HEK293T (cell line): ENCODE measurements around the gene DDX55.

ENCODE experiments used
- CTCF ChIA-PET: fragments of 350-600 bp; formaldehyde crosslinking; extraction: SDS; loops from one replicate; lab custom pipeline; 2021; ENCODE audit warnings: antibody characterized with exemption, inconsistent platforms; lab: Yijun Ruan, JAX
- POLR2A ChIA-PET: fragments of 350-600 bp; formaldehyde crosslinking; extraction: SDS; loops from one replicate; lab custom pipeline; 2020; ENCODE audit warnings: antibody characterized with exemption, inconsistent platforms; lab: Yijun Ruan, JAX
- DNase-seq: peaks from one replicate; pipeline ENCODE4 v3.0.0; 2012; ENCODE audit warnings: mixed read lengths; ENCODE audit errors: extremely low spot score
- ARNT ChIP-seq: fragments of 450-650 bp; IDR thresholded peaks from 2 replicates; pipeline ENCODE4 v1.6.1; 2017; ENCODE audit warnings: mild to moderate bottlenecking
- BHLHE40 ChIP-seq: fragments of 450-650 bp; IDR thresholded peaks from 2 replicates; pipeline ENCODE4 v1.6.1; 2016; ENCODE audit warnings: mild to moderate bottlenecking, moderate library complexity, borderline replicate concordance
- CTBP1 ChIP-seq: fragments of 450-650 bp; IDR thresholded peaks from 2 replicates; pipeline ENCODE4 v1.6.1; 2016; ENCODE audit warnings: borderline replicate concordance
- ELF4 ChIP-seq: fragments of 450-650 bp; IDR thresholded peaks from 2 replicates; pipeline ENCODE4 v1.6.1; 2017; ENCODE audit warnings: antibody characterized with exemption
- FOXA1 ChIP-seq: fragments of 450-650 bp; IDR thresholded peaks from 2 replicates; pipeline ENCODE4 v1.6.1; 2016; ENCODE audit warnings: mild to moderate bottlenecking
- FOXK2 ChIP-seq: fragments of 450-650 bp; IDR thresholded peaks from 2 replicates; pipeline ENCODE4 v1.6.1; 2016; ENCODE audit warnings: mild to moderate bottlenecking
- FOXM1 ChIP-seq: fragments of 450-650 bp; IDR thresholded peaks from 2 replicates; pipeline ENCODE4 v1.6.1; 2017; ENCODE audit warnings: mild to moderate bottlenecking, borderline replicate concordance
- HDGF ChIP-seq: fragments of 450-650 bp; IDR thresholded peaks from 2 replicates; pipeline ENCODE4 v1.6.1; 2017; ENCODE audit warnings: antibody characterized with exemption, borderline replicate concordance
- L3MBTL2 ChIP-seq: fragments of 450-650 bp; conservative IDR thresholded peaks from 2 replicates; pipeline ENCODE4 v1.6.1; 2016; ENCODE audit warnings: mild to moderate bottlenecking
- LEF1 ChIP-seq: fragments of 450-650 bp; IDR thresholded peaks from 2 replicates; pipeline ENCODE4 v1.6.1; 2017; ENCODE audit warnings: mild to moderate bottlenecking, borderline replicate concordance
- NFRKB ChIP-seq: fragments of 450-650 bp; IDR thresholded peaks from 2 replicates; pipeline ENCODE4 v1.6.1; 2016; ENCODE audit warnings: mild to moderate bottlenecking, moderate library complexity
- PKNOX1 ChIP-seq: fragments of 450-650 bp; IDR thresholded peaks from 2 replicates; pipeline ENCODE4 v1.6.1; 2016
- SP1 ChIP-seq: fragments of 450-650 bp; IDR thresholded peaks from 2 replicates; pipeline ENCODE4 v1.6.1; 2017
- SUZ12 ChIP-seq: fragments of 450-650 bp; IDR thresholded peaks from 2 replicates; pipeline ENCODE4 v1.6.1; 2016; ENCODE audit warnings: mild to moderate bottlenecking
- TARDBP ChIP-seq: fragments of 450-650 bp; IDR thresholded peaks from 2 replicates; pipeline ENCODE4 v1.6.1; 2016
- ZNF384 ChIP-seq: fragments of 450-650 bp; IDR thresholded peaks from 2 replicates; pipeline ENCODE4 v1.6.1; 2016

Gene DDX55

GRCh38 chr12:123645878-123646277 is 44.0 kb downstream of the DDX55 start:
- POLR2A ChIA-PET, result no interaction called here
- no peak for DNase-seq

DNA sequence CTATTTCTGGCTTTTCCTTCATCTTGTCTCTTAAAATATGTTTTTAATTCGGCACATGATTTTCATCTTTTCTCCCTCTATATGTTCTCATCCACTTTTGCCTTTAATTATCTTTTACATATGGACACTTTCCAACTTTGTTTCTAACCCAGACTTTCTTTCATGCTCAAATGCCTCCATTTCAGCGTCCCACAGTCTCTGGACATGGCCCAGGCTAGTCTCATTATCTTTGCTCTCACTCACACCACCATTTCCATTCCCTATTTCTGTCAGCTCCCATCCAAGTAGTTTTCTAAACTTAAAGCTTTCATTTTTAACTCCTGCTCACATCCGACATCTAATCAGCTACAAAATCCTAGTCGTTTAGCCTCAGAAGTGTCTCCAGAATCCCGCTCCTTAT is 46.5 kb downstream of the DDX55 start:
- ChIA-PET POLR2A (no interaction called here), CTCF (no interaction called here)
- TF ChIP-seq ELF4 (no peak), TARDBP (no peak), SP1 (no peak), FOXM1 (no peak), LEF1 (no peak), SUZ12 (no peak), FOXK2 (no peak), HDGF (no peak), PKNOX1 (no peak), L3MBTL2 (no peak), BHLHE40 (no peak), CTBP1 (no peak)
- no peak for DNase-seq

More at GRCh38 chr12:123645878-123646277, 44.0 kb downstream of the DDX55 start:
- TF ChIP-seq FOXK2, result no peak
- no peak for TF ChIP-seq BHLHE40
- CTCF ChIA-PET, result interaction anchor here (0.6 kb wide), 1 partner anchor 219 kb away, joined by 4 read pairs; no protein-coding TSS in a partner anchor

- TF ChIP-seq ZNF384 (no peak), TARDBP (peak; percentile 11; the same call in 1 of the 2 replicates)
- DNase-seq, result no peak
- CTCF ChIA-PET, result no interaction called here
- POLR2A ChIA-PET, result no interaction called here
Measured at GRCh38 chr12:123654129-123654701, 52.3 kb downstream of the DDX55 start.

DNA sequence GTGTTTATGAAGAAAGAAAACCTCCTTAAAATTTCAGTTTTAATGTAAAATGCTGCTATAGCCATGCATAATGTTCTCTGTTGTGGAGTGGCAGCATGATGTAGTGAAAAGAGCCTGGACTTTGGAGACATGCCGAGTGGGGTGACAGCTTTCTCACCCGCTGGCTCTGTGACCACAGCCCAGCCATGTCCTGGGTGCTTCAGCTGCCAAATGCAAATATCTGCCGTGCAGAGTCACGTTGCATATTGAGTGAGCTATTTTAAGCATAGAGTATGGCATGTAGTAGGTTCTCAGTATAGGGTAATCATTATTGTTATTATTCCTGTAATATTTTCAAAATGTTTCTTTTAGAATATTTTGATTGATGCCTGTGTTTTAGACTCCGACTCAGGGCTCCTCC is 53.5 kb downstream of the DDX55 start:
- TF ChIP-seq ZNF384, result no peak
- no peak for TF ChIP-seq SUZ12
- no peak for TF ChIP-seq FOXA1
- no peak for TF ChIP-seq SP1
- no peak for TF ChIP-seq FOXK2
- TF ChIP-seq HDGF, result no peak
- no peak for TF ChIP-seq TARDBP
- no peak for TF ChIP-seq PKNOX1
- no peak for TF ChIP-seq ARNT
- no peak for TF ChIP-seq CTBP1
- TF ChIP-seq FOXM1, result no peak
- TF ChIP-seq NFRKB, result no peak
- TF ChIP-seq LEF1, result no peak
- no peak for TF ChIP-seq BHLHE40
- TF ChIP-seq ELF4, result no peak
- no peak for TF ChIP-seq L3MBTL2
- ChIA-PET CTCF (no interaction called here), POLR2A (no interaction called here)
- DNase-seq, result no peak

- CTCF ChIA-PET, result no interaction called here
- no peak for DNase-seq
- POLR2A ChIA-PET, result no interaction called here
- no peak for TF ChIP-seq SUZ12
- TF ChIP-seq LEF1, result no peak
- TF ChIP-seq ELF4, result no peak
- TF ChIP-seq FOXK2, result no peak
- TF ChIP-seq PKNOX1, result no peak
- no peak for TF ChIP-seq SP1
- no peak for TF ChIP-seq FOXM1
- no peak for TF ChIP-seq ZNF384
- TF ChIP-seq TARDBP, result no peak
- no peak for TF ChIP-seq ARNT
- no peak for TF ChIP-seq FOXA1
- TF ChIP-seq HDGF, result no peak
- TF ChIP-seq BHLHE40, result no peak
- no peak for TF ChIP-seq L3MBTL2
- no peak for TF ChIP-seq NFRKB
- TF ChIP-seq CTBP1, result no peak
Measured at GRCh38 chr12:123656392-123656791, 54.5 kb downstream of the DDX55 start.

GRCh38 chr12:123657211-123657610 is 55.3 kb downstream of the DDX55 start:
- TF ChIP-seq SUZ12 (no peak), ARNT (no peak)
- CTCF ChIA-PET, result no interaction called here
- no peak for DNase-seq
- POLR2A ChIA-PET, result no interaction called here

DNA sequence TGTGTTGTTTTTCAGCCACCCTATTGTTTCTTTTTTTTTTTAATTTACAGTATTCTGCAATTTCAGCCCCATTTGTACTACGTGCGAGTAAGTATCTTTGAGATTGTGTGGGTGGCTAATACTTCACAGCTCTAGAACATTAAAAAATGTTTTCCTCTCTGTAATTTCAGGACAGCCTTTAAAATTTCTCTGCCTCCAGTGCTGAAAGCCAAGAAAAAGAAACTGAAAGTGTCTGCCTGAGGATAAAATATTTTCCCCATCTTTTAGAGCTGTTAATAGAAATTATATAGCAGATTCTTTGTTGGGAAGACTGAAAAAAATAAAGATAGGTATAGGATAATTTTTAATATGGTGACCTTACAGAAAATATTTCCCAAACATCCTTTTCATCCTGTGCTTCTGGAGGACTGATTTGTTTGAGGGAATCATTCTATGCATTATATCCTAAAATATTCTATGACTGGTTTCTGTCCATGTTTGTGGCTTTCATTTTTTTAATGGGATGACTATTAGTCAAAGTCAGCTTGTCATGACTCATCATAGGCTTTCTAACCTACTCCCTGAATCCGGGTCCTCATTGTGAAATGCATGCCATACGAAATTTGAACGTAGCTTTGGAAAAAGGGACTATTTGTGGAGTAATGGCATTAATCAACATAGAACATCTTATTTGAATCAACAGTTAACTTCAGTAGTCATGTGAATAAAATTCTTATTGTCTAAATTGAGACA is 58.3 kb downstream of the DDX55 start:
- DNase-seq, result no peak
- POLR2A ChIA-PET, result no interaction called here
- TF ChIP-seq FOXM1, result no peak
- no peak for TF ChIP-seq LEF1
- TF ChIP-seq SUZ12, result no peak
- TF ChIP-seq ZNF384, result no peak
- no peak for TF ChIP-seq SP1
- TF ChIP-seq CTBP1, result no peak
- TF ChIP-seq ELF4, result no peak
- no peak for TF ChIP-seq FOXA1
- CTCF ChIA-PET, result no interaction called here
